Thoracic aorta (tissue), 2 donors: Measurements from ENCODE around the gene ZBTB7A. TPM values are rescaled to one million over a fixed set of nuclear protein-coding genes. Genes with fewer than 3 reads are reported as not detected.

ENCODE experiments used
- ATAC-seq: fragments of 150-250 bp; one replicate; pipeline ENCODE4 v1.8.0; 2017; ENCODE audit warnings: low read depth; ENCODE audit not compliant: insufficient number of reproducible peaks, low FRiP score
- DNase-seq: peaks from one replicate; pipeline ENCODE4 v3.0.0-alpha.2; 2020; ENCODE audit warnings: low spot score
- H3K27ac ChIP-seq, 2 donors: fragments of 200-600 bp; sonication (generic); 1 replicate in 1 of 2; 2 replicates in 1 of 2; pipeline ENCODE4 v1.5.1; 2016; ENCODE audit warnings: mild to moderate bottlenecking in 2 of 2, moderate library complexity in 2 of 2
- H3K27me3 ChIP-seq: fragments of 200-600 bp; sonication (generic); replicated peaks from 2 replicates; pipeline ENCODE4 v1.6.0; 2016; ENCODE audit warnings: mild to moderate bottlenecking; ENCODE audit not compliant: insufficient read depth
- H3K36me3 ChIP-seq: fragments of 200-600 bp; sonication (generic); one replicate; pipeline ENCODE4 v1.5.1; 2016
- H3K4me1 ChIP-seq, 2 donors: fragments of 200-600 bp; sonication (generic); 1 replicate in 1 of 2; 2 replicates in 1 of 2; pipeline versions ENCODE4 v1.5.1 to v1.6.0; 2016; ENCODE audit warnings: low read depth in 2 of 2, mild to moderate bottlenecking in 1 of 2; ENCODE audit not compliant: control insufficient read depth in 1 of 2
- H3K4me3 ChIP-seq: fragments of 200-600 bp; sonication (generic); 2 replicates; pipeline ENCODE4 v1.5.1; 2016; ENCODE audit warnings: mild to moderate bottlenecking
- H3K9me3 ChIP-seq: fragments of 200-600 bp; sonication (generic); 2 replicates; pipeline ENCODE4 v1.5.1; 2016
- CTCF ChIP-seq: fragments of 200-600 bp; sonication (generic); IDR thresholded peaks from one replicate; pipeline ENCODE4 v1.5.1; 2019; ENCODE audit warnings: antibody characterized with exemption
- total RNA-seq, 2 donors: library from RNA; depleted of rRNA; stranded (reverse); fragments of >200 nt; gene quantifications; one replicate each; pipeline versions ENCODE4 v1.1.0 to v1.2.3, GENCODE V29; 2016

Gene ZBTB7A
- total RNA-seq, 2 donors from 2014 or later: 85.1 to 91.9 TPM

- ATAC-seq (no peak), DNase-seq (no peak)
- Histone ChIP-seq H3K4me1 (no peaks in the 10 kb centered on the region), H3K27me3 (no peaks in the 10 kb centered on the region), H3K36me3 (peaks cover 46% of the 10 kb centered on the region), H3K4me3 (no peak overlapping the region), H3K27ac (no peak overlapping the region), H3K9me3 (no peaks in the 10 kb centered on the region)
- no peak for TF ChIP-seq CTCF
Measured at GRCh38 chr19:4029247-4029614, 37.5 kb downstream of the ZBTB7A start.

GRCh38 chr19:4028334-4029246, 38.1 kb downstream of the ZBTB7A start:
- no peak for TF ChIP-seq CTCF
- Histone ChIP-seq H3K27me3 (no peaks in the 10 kb centered on the region), H3K27ac (no peak overlapping the region), H3K4me3 (no peak overlapping the region), H3K9me3 (no peaks in the 10 kb centered on the region), H3K4me1 (no peaks in the 10 kb centered on the region), H3K36me3 (peaks cover 42% of the 10 kb centered on the region)
- ATAC-seq (no peak), DNase-seq (no peak)

GRCh38 chr19:4027146-4027545, 39.6 kb downstream of the ZBTB7A start:
- no peaks in the 10 kb centered on the region for H3K27me3 ChIP-seq
- ATAC-seq: no peak
- DNase-seq: no peak
- no peak for TF ChIP-seq CTCF
- H3K27ac ChIP-seq: no peak overlapping the region
- no peaks in the 10 kb centered on the region for H3K9me3 ChIP-seq
- no peak overlapping the region for H3K4me3 ChIP-seq
- no peaks in the 10 kb centered on the region for H3K4me1 ChIP-seq
- H3K36me3 ChIP-seq: peaks cover 38% of the 10 kb centered on the region

DNA sequence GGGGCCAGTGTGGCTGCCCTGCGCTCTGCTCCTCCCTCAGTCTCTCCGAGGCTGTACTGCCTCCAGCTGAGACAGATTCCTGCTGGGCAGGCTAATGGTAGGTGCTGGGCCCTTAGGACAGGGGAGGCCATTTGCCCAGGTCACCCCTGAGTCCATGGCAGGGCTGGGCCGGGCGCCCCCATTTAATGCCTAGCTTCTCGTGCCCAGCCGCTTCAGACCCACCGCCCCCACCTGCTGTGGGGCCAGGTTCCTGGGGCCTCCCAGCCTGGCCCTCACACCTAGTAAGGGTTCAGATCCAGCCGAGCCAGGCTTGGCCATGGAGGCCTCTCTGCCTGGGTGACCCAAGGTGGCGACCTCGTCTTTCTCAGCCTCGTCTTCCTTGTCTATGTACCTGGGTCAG, 41.4 kb downstream of the ZBTB7A start:
- no peak for TF ChIP-seq CTCF
- Histone ChIP-seq H3K9me3 (no peaks in the 10 kb centered on the region), H3K4me3 (no peak overlapping the region), H3K27ac (no peak overlapping the region), H3K27me3 (no peaks in the 10 kb centered on the region), H3K36me3 (peaks cover 28% of the 10 kb centered on the region), H3K4me1 (peaks cover 0 to 2% of the 10 kb centered on the region in 2 donors)
- DNase-seq (no peak), ATAC-seq (no peak)

GRCh38 chr19:4023600-4024398, 42.9 kb downstream of the ZBTB7A start:
- ATAC-seq: no peak
- DNase-seq: no peak
- peaks cover 15% of the 10 kb centered on the region for H3K36me3 ChIP-seq

More at GRCh38 chr19:4023600-4024398, 42.9 kb downstream of the ZBTB7A start:
- Histone ChIP-seq H3K4me3 (no peak overlapping the region), H3K27ac (no peak overlapping the region), H3K9me3 (no peaks in the 10 kb centered on the region), H3K27me3 (no peaks in the 10 kb centered on the region), H3K4me1 (peaks cover 0 to 14% of the 10 kb centered on the region in 2 donors)
- no peak for TF ChIP-seq CTCF
